ENCODE measurements around the gene MACROD1.

Gene MACROD1

DNA sequence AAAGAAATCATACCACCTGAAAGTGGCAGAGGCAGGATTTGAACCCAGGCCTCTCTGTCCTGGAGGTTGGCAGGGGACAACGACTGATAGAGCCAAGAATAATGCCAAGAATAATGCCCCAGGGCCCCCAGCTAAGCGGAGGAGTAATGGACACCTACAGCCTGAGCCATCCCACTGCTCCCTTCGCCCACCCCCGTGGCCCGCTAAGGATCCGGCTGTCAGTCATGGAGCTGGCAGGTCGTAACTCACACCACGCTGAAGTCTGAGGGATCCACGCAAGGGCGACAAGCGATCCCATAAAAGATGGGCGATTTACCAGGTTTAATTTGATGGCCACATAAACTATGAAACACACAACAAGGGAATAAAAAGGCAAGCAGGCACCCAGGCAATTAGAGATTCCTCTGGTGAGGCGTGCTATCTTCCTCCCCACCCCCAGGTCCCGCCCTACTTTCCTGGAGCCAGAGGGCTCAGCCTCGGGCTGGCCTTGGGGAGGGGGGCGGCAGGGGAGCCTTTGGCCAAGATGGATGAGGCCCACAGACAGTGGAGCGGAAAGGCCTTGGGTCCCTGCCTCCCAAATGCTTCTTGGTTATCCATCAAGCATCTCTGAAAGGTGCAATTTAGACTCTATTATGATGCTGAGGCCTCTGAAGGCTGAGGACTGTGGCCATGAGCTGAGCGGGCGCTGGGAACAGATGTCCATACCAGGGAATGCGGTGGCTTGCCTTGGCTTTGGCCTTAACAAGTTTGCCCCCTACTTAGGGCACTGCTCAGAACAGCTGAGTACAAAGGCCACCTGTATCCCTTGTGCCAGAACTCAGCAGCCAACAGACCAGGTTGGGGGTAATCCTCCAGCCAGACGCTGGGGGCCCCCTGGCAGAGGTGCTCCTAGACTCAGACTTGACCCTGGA lies 55.2 kb downstream of the MACROD1 start:
- no peak for DNase-seq

DNA sequence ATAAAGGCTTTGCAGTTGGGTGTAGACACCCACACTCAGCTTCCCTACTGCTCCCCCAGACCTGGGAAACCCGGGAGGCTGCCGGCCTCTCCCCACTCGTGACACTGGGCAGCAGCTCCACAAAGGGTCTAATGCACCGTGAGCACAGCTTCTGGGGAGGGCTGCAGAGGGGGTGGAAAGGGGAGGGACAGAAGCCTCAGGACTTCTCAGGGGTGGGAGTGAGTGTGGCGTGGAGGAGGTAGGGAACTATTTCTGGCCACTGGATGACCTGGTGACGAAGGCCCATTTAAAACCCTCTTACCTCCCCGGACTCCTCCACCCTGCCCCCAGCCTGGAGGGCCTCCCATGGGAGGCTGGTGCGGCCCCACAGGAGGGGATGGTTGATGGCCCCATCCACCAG lies 56.6 kb downstream of the MACROD1 start:
- no peak for DNase-seq

DNA sequence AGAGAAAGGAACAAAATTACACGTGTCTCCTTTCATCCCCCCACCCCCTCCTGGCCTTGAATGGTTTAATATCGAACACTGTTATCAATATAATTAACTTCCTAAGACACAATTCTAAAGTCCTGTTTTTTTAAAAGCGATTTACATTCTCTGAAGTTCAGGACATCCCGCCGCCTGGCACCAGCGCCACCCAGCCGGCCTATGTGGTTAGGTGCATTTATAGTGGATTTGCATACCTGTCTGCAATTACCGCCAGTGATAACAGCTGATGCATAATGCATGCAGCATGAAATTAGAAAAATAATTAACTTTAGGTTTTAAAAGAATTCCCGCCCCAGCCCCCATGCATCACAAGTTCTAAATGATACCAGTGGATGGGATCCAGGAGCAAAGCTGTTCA lies 58.6 kb downstream of the MACROD1 start:
- DNase-seq = no peak

DNA sequence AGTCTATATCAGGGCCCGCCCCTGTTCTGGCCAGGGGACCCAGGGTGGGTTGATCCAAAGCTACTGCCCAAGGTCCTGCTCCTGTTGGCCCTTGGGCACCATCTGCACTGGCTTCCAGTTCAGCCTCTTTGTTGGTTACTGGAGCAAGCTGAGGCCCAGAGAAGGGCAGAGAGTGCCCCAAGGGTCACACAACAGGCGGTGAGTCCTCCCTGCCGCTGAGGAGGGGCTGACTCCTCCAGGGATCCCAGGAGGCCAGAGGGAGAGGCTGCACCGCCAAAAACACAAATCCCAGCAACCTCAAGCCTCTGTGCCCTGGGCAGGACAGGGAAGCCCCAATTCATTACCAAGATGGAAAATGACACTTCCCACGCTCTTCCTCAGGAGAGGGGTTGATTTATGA lies 61.3 kb downstream of the MACROD1 start:
- no peak for DNase-seq

DNA sequence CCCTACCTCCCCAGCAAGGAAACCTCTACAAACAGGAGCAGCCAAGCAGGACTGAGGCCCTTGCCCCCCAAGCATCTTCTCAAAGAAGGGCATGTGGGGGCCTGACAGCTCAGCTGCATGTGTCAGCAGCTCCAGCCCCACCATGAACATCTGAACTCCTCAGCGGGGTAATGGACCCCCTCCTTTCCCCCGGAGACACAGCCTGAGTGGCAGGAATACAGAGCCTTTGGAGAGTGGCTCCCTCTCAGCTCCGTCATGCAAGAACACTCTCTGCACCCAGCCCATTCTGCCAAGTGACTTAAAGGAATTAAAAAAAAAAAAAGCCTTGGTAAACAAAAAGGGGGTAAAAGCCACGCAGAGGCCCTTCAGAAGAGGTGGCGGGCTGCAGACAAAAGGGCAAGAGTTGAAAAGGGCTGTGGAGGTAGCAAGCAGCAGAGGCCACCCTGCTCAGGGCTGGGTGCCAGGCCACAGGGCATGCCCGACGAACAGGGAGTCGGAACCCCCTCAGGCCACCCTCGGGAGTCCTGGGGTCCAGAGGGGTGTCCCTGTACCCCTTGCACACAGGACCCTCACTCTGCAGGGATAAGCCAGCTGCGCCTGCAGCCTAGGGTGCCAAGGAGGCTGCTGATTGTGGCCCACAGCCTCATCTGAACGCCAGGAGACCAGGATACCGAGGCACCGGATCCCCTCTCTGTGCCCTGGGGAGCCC lies 62.5 kb downstream of the MACROD1 start:
- no peak for DNase-seq

DNA sequence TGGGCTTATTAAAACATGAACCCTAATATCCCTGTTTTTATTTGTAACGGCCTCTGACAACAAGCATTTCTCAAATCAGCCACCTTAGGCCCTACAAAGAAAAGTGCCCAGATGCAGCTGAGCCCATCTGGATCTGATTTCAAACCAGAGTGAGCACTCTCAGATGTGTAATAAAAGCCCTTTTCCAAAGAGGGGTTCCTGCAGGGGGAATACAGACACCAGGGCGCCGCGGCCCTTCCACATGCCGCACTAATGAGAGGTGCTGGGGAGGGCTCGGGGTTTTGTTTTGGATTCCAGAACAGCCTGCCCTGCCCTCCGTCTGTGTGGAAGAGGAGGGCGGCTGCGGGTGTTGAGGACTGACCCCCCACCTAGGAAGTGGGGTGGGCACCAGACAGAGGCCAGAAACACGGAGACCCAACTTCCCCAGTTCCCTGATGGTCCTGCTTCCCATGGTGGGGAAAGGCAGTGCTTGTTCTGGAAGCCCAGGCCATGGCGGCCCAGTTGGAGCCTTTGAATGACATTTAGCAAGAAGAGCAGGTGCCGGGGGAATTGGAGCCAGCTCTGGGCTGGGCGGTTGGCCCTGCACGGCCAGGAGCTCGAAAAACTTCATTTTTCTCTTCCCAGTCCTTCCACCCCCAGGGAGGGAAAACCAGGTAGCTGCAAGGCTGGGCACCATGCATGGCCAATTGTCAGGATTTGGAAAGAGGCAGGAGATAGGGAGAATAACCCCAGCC lies 63.7 kb downstream of the MACROD1 start:
- DNase-seq = no peak

DNA sequence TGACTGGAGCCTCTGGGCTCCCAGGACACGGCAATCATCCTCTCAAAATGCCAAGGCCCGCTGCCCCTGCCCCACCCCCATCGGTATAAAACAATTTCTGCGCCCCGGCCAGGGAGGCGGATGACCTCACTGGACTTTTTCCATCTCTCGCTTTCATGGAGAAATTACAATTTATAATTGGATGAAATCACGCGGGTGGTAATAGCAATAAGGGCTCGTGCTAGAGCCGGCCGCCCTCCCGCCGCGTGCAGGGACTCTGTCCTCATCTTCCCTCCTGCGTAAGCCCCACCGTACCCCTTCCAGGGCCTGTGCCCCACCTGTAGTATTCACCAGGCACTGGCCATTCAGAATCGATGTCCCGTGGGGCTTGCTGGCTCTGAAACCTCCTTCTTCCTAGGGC lies 64.5 kb downstream of the MACROD1 start:
- DNase-seq = no peak

DNA sequence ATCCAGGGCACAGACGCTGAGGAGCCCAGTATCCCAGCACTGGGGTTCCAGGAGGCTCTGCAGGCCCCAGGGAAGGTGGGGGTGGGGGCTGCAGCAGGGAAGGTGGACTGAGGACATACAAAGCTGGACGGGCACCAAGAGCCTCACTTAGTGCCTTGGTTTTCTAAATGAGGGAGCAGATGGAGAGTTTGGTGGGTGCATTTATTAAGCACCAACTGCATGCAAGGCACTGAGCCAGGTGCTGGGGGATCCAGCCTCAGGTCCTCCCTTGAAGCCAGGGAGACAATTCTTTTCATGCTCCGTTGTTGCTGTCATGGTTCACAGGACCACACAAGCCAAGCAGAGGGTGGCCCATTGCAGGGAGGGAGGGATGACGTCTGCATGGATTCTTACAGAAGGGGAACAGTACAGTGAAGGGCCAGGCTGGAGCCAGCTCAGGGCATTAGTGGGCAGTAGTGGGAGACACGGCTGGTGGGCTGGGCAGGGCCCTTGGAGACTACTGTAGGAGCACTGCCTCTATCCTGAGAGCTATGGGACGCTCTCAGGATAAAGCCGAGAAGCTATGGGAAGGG lies 65.0 kb downstream of the MACROD1 start:
- DNase-seq = no peak

DNA sequence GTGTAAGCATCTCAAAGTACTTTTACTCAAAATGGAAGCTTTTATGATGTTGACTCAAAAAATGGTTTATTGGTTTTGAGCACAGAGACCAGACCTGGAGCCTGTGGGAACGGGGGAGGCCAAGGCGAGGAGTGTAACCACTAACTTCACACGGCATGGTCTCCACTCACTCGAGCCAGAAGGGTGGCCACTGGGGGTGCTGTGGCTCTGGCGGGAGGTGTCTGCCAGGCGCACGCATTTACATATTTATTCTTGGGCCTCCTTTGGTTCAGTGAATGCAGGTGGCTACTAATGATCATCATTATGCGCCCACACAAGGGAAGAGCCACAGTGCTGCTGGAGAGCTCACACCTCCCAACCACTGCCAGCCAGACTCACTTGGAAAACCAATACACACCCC lies 65.6 kb downstream of the MACROD1 start:
- no peak for DNase-seq

DNA sequence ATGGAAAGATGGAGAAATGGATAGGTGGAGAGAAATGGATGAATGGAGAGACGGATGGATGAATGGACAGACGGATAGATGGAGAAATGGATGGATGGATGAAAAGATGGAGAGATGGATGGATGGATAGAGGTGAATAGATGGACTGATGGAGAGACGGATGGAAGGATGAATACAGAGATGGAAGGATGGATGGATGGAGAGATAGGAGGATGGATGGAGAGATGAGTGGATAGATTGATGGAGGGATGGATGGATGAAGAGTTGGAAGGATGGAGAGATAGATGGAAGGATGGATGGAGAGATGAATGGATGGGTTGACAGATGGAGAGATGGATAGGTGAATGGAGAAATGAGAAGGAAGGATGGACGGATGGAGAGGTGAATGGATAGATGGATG lies 66.5 kb downstream of the MACROD1 start:
- DNase-seq = no peak

DNA sequence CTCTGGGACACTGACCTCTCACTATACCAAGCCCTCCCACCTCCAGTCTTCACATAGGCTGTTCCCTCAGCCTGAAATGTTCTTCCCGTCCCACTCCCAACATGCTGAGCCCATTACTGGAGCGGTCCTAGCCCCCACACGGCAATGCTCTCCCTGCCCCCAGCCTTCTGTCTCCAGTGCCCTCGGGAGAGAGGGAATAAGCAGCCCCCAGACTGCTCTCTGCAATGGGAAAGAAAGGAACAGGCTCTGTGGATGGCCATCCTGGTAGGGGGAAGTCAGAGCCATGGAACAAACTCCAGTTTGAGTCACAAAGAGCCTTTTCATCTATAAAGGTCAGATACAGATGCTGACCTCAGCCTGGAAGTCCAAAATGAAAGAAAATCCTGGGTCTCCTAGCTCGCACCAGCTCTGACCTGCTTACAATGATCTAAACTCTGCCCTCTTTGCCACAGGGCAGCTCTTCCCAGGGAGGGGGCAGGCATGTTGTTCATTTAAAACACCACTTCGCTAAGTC lies 67.5 kb downstream of the MACROD1 start:
- DNase-seq = no peak

DNA sequence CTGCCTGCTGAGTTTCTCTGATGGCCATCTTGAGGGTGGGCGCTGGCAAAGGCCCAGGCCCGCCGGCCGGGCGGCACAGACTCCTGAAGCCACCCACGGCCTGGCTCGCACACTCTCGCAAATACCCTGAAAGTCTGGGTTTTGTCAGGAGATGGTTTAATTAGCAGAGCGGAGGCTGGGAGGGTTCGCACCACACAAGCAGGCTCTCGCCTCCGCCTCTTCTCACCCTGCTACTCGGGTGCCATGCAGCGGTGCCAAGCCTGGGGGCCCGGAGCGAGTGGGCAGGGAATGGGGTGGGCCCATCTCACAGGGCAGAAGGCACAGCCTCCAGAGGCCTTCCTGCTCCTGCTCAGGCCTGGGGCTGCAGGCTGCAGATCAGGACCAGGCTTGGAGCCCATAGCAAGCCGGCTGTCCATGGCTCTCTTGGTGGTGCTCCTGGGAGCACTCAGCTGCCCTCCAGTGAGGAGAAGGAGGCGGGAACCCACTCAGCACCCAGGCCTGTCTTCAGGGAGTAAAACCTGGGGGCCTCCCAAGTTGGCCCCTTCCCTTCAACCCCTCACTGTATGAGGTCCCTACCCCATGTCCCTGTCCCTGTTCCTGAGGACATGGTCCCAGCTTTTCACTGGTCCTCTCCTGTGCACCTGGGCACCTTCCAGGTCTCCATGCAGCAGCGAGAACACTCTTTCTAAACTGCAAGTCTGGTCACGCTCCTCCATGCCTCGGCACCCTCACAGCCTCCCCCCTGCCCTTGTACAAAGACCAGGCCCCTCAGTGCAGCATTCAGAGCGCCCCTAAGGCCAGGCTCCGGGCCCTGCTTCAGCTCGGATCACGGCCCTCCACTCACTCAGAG lies 68.2 kb downstream of the MACROD1 start:
- DNase-seq = no peak

DNA sequence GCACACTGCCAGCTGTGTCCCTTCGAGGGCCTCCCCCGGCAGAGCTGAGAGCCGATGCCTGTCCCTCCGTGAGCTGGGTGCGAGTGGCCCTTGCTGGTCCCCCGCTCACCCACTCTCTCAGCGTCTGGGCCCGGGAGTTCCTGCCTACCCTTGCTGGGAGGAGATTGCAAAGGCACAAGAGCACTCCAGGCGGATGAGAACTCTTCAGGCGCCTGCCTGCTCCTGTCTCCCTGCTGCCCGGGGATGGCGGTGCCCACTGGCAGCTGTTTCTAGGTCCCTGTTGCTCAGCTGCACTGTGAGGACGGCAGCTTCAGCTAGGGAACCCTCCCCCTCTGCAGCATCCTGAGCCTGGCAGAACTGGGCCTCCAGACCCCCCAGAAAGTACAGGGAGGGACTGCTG lies 69.1 kb downstream of the MACROD1 start:
- DNase-seq = no peak

DNA sequence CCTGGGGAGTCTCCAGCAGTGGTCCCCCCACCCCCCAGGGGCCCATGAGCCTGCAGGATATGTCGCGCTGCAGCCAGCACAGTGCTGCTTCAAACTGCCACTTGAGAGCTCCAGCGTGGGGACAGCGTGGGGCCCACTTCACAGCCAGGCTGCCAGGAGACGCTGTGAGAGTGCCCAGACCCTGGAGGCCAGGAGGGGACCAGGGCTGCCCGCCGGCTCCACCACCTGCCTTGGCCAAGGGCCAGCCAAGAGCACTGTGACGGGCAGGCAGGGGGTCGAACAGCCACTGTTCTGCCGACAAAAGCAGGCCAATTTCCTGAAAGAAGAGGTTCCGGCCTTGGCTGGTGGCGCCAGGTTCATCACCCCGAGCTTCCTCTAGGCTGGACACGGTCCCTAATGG lies 70.0 kb downstream of the MACROD1 start:
- DNase-seq = no peak

DNA sequence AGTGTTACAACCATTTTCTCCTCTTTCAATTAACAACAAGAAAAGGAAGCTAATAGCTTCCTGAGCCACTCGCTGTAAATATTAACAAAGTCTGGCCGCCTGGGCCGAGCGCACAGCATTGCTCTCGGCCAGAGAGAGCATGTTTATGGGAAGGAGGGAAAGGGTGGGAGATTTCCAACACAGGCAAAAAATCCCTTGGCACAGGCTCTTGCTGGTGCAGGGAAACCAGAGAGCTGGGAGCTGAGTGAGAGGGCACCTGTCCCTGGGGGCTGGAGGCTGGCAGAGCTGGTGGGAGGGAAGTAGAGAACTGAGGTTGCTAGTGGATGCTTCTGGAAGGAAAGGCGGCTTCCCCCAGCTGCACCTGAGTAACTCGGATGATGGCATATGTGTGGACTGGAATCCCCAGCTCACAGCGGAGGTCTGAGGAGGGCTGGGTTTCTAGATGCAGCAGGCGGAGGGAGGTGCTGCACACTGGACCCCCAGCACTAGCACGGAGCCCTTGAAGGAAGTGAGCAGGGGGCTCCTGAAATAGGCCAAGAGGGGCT lies 70.6 kb downstream of the MACROD1 start:
- DNase-seq = no peak

DNA sequence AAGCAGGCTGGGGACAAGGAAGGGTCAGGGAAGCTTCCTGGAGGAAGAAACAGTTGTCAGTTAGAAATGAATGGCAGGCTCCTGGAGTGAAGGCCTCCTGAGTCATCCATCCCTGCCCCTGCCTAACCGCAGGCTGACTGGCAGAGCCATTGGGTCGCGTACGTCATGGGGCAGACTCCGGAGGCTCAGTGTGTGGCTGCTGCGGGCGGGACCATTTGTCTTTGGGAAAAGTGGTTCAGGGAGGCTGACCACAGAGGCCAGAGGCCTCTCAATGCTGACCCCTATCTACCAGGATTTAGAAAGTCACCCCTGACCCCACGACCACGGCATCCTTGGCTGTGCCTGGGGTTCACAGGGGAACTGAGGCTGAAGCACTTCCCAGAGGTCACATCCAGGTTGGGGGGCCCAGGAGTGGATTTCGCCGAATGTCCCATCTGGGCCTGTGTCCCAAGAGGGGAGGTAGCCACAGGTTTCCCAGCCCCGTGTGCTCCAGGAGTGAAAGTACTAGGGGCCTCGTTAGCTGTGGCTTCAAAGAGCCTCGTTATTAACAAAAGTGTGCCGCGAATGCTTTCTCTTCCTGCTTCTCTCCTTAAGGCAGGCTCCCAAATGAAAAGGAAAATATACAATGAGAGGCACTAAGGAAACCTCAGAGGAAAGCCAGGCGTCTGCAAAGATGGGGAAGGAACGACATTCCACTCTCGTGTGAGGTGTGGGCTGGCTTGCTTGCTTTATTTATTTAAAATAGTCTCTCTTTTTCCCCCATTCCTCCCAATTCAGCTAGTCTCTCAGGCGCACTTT lies 71.3 kb downstream of the MACROD1 start:
- DNase-seq = no peak

DNA sequence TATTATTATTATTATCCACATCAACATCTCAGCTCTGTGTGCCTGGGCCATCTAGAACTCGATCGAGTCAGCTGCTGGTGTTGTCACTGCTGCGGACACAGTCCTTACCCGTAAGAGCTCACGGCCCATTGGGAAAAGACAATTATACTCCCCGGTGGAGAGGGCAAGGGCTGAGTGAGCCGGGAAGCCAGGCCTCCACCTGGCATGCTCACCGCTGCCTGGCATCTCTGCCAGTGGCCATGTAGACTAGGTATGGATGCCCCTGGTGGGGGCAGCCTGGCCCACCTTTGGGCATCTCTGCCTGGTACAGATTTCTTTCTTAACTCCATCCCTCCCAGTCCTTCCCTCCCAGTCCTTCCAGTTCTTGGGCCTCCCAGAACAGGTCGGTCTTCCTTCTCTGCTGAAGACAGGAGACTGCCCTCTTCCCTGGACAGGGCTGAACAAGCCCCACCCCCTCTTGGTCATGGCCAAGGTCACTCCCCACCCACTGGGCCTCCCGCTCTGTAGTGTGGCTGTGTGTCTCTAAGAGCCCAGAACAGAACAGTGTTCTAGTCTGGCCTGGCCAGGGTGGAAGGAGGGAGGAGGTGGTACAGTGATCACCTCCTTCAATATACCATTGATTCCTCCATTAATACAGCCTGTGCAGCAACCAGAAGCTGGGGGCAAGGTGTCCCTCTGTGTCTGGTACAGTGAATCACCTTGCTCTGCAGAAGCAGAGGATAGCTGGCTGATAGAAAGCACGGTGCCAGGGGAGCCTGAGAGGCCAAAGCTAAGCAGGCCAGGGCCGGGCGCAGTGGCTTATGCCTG lies 72.5 kb downstream of the MACROD1 start:
- DNase-seq = no peak

DNA sequence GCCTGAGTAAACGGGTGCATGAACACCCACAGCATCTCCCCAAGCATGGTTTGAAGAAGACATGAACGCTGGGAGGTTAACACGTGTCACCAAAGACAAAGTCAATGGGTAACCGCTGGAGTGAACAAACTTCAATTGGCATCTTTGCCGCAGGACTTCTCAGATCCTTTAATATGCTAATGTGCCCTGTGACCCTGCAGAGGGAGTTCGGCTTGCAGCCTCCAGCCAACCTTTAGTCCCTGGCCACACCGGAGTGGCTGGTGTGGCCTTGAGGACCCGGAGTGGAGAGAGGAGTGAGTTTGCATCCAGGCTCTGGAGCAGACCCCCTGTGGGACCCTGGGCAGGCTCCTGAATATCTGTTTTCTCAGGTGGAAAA lies 73.2 kb downstream of the MACROD1 start:
- DNase-seq = no peak

DNA sequence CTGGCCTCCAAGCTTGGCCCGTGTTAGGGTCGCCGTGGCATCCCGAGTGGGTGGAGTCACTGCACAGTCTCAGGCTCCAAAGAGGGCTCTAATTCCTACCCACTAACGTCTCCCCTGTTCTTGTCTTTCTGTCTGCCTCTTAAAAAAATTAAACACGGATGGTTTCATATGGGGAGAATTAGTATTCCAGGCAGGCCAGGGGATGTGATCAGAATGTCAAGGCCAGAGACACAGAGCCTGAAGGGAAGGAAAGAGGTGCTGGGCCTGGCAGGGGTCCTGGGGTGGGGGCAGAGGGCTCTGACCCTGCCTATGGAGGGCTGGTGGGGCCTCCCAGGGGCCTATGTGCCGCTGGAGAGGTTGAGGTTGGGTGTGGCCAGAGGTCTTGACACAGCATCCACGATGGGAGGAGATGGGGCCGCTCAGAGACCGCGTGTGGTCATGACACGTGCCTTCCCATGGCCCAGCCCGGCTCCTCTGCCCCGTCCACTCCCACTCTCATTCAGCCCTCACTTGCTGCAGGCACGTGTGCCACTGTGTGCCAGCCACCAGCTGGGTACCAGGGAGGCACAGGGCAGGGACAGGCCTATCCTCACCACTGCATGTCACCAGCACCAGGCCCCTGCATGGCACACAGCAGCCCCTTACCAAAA lies 73.7 kb downstream of the MACROD1 start:
- no peak for DNase-seq
